SK-N-SH treated with all-trans-retinoic acid at 6 μM for 48 hours (cell line): ENCODE measurements around the gene C19orf85.

Experiments used
- BACH2 ChIP-seq: fragments of 250-450 bp; sonication (Bioruptor Pico); IDR thresholded peaks from 2 replicates; pipeline ENCODE4 v1.9.0; 2021; ENCODE audit warnings: mild to moderate bottlenecking, borderline replicate concordance
- CSDC2 ChIP-seq: fragments of 250-450 bp; sonication (Bioruptor Pico); IDR thresholded peaks from 2 replicates; pipeline ENCODE4 v1.5.0; 2020; ENCODE audit warnings: mild to moderate bottlenecking, moderate library complexity
- ESRRG ChIP-seq: fragments of 250-450 bp; sonication (Bioruptor Pico); IDR thresholded peaks from 2 replicates; pipeline ENCODE4 v1.6.1; 2021; ENCODE audit warnings: mild to moderate bottlenecking
- OSR1 ChIP-seq: fragments of 250-450 bp; sonication (Bioruptor Pico); IDR thresholded peaks from 2 replicates; pipeline ENCODE4 v1.8.0; 2022; ENCODE audit warnings: moderate library complexity, mild to moderate bottlenecking, inconsistent platforms
- PATZ1 ChIP-seq: fragments of 250-450 bp; sonication (Bioruptor Pico); IDR thresholded peaks from 2 replicates; pipeline ENCODE4 v1.8.0; 2020; ENCODE audit warnings: mild to moderate bottlenecking, moderate library complexity, borderline replicate concordance
- RARB ChIP-seq: fragments of 250-450 bp; sonication (Bioruptor Pico); IDR thresholded peaks from 2 replicates; pipeline ENCODE4 v1.8.0; 2021; ENCODE audit warnings: mild to moderate bottlenecking, moderate library complexity
- ZFP30 ChIP-seq: fragments of 450-650 bp; formaldehyde crosslinking; IDR thresholded peaks from 2 replicates; pipeline ENCODE4 v1.5.0; 2022; ENCODE audit warnings: mild to moderate bottlenecking, moderate library complexity
- TF ChIP-seq, protein P1 (sequence below): fragments of 250-450 bp; sonication (Bioruptor Pico); IDR thresholded peaks from 2 replicates; pipeline ENCODE4 v1.5.0; 2020; ENCODE audit warnings: mild to moderate bottlenecking, moderate library complexity

GRCh38 chr19:55419624-55420236 is 44.8 kb downstream of the C19orf85 start:
- TF ChIP-seq RARB (CRISPR knock-in tag) (no peak), CSDC2 (no peak), OSR1 (CRISPR knock-in tag) (no peak), ESRRG (CRISPR knock-in tag) (no peak), PATZ1 (CRISPR knock-in tag) (no peak), BACH2 (CRISPR knock-in tag) (no peak), ZFP30 (CRISPR knock-in tag) (no peak)
- TF ChIP-seq, protein P1, sequence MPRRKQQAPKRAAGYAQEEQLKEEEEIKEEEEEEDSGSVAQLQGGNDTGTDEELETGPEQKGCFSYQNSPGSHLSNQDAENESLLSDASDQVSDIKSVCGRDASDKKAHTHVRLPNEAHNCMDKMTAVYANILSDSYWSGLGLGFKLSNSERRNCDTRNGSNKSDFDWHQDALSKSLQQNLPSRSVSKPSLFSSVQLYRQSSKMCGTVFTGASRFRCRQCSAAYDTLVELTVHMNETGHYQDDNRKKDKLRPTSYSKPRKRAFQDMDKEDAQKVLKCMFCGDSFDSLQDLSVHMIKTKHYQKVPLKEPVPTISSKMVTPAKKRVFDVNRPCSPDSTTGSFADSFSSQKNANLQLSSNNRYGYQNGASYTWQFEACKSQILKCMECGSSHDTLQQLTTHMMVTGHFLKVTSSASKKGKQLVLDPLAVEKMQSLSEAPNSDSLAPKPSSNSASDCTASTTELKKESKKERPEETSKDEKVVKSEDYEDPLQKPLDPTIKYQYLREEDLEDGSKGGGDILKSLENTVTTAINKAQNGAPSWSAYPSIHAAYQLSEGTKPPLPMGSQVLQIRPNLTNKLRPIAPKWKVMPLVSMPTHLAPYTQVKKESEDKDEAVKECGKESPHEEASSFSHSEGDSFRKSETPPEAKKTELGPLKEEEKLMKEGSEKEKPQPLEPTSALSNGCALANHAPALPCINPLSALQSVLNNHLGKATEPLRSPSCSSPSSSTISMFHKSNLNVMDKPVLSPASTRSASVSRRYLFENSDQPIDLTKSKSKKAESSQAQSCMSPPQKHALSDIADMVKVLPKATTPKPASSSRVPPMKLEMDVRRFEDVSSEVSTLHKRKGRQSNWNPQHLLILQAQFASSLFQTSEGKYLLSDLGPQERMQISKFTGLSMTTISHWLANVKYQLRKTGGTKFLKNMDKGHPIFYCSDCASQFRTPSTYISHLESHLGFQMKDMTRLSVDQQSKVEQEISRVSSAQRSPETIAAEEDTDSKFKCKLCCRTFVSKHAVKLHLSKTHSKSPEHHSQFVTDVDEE (CRISPR knock-in tag): no peak
